GM19351 (cell line): ENCODE measurements around the gene ZBP1.

Experiments used
- ATAC-seq: cut with Tn5 transposase; IDR thresholded peaks from one replicate; pipeline ENCODE4 v1.9.1; 2021; ENCODE audit warnings: mild to moderate bottlenecking, moderate library complexity; ENCODE audit not compliant: unreplicated experiment

The ZBP1 gene

GRCh38 chr20:57658833-57659516 lies 38.7 kb upstream of the ZBP1 start:
- ATAC-seq: no peak

- ATAC-seq: no peak
Measured at GRCh38 chr20:57658447-57658832, 38.2 kb upstream of the ZBP1 start.

- ATAC-seq: no peak
Measured at GRCh38 chr20:57657535-57658446, 37.6 kb upstream of the ZBP1 start.

GRCh38 chr20:57656821-57657534 lies 36.8 kb upstream of the ZBP1 start:
- no peak for ATAC-seq

- no peak for ATAC-seq
Measured at GRCh38 chr20:57656252-57656820, 36.1 kb upstream of the ZBP1 start.

GRCh38 chr20:57655809-57656155 lies 35.6 kb upstream of the ZBP1 start:
- ATAC-seq: no peak

GRCh38 chr20:57654998-57655808 lies 35.0 kb upstream of the ZBP1 start:
- ATAC-seq: no peak

- peak; percentile 77 for ATAC-seq
Measured at GRCh38 chr20:57654363-57654997, 34.3 kb upstream of the ZBP1 start.

GRCh38 chr20:57653910-57654309 lies 33.7 kb upstream of the ZBP1 start:
- no peak for ATAC-seq

GRCh38 chr20:57653546-57653900 lies 33.3 kb upstream of the ZBP1 start:
- ATAC-seq: no peak

GRCh38 chr20:57652606-57653545 lies 32.6 kb upstream of the ZBP1 start:
- ATAC-seq: no peak

- ATAC-seq: no peak
Measured at GRCh38 chr20:57651881-57652605, 31.8 kb upstream of the ZBP1 start.

- ATAC-seq: no peak
Measured at GRCh38 chr20:57650756-57651483, 30.7 kb upstream of the ZBP1 start.

GRCh38 chr20:57650266-57650665 lies 30.0 kb upstream of the ZBP1 start:
- ATAC-seq: no peak

GRCh38 chr20:57649617-57650015 lies 29.4 kb upstream of the ZBP1 start:
- no peak for ATAC-seq

GRCh38 chr20:57648878-57649616 lies 28.8 kb upstream of the ZBP1 start:
- no peak for ATAC-seq
